Fibroblast of lung (primary cell): ENCODE results near the gene BMP8A.
"Not testable (repeated sequence)": the region's sequence is repeated elsewhere in the genome, so short reads cannot be mapped to it uniquely, and the experiment has no call there.

Experiments used
- CTCF ChIP-seq, 2 donors: IDR thresholded peaks in 1 of 2; conservative IDR thresholded peaks in 1 of 2; 1 replicate in 1 of 2; 2 replicates in 1 of 2; pipeline ENCODE4 v1.5.1; 2011 to 2012; ENCODE audit warnings: low read length in 2 of 2, control low read depth in 1 of 2, inconsistent platforms in 1 of 2, low read depth in 1 of 2, mild to moderate bottlenecking in 1 of 2
- EZH2 ChIP-seq: IDR thresholded peaks from 2 replicates; pipeline ENCODE4 v1.5.1; 2012; ENCODE audit warnings: low read length, control low read depth, mild to moderate bottlenecking; ENCODE audit errors: missing control alignments

GRCh38 chr1:39522221-39522620 is 30.8 kb downstream of the BMP8A start:
- TF ChIP-seq EZH2; CTCF (conservative IDR thresholded peaks at IDR 0.05 in 1 of 2, IDR thresholded peaks at IDR 0.05 in 1 of 2; ENCODE audit: low read depth in 1 of 2, low read length in 2 of 2): not testable (repeated sequence)
